Measurements from ENCODE around the gene MACROD1.

Gene MACROD1

GRCh38 chr11:64126796-64127195, 39.1 kb downstream of the MACROD1 start:
- in situ Hi-C loops (cut with HindIII; ENCODE audit: low sequenced_read_pairs), result no loop called here
- H3K4me3 ChIP-seq (ENCODE audit: low read depth, low read length), result no peak overlapping the region
- TF ChIP-seq, protein P1, sequence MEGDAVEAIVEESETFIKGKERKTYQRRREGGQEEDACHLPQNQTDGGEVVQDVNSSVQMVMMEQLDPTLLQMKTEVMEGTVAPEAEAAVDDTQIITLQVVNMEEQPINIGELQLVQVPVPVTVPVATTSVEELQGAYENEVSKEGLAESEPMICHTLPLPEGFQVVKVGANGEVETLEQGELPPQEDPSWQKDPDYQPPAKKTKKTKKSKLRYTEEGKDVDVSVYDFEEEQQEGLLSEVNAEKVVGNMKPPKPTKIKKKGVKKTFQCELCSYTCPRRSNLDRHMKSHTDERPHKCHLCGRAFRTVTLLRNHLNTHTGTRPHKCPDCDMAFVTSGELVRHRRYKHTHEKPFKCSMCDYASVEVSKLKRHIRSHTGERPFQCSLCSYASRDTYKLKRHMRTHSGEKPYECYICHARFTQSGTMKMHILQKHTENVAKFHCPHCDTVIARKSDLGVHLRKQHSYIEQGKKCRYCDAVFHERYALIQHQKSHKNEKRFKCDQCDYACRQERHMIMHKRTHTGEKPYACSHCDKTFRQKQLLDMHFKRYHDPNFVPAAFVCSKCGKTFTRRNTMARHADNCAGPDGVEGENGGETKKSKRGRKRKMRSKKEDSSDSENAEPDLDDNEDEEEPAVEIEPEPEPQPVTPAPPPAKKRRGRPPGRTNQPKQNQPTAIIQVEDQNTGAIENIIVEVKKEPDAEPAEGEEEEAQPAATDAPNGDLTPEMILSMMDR (IDR thresholded peaks at IDR 0.05; ENCODE audit: low read depth, low read length, missing control alignments), result no peak

GRCh38 chr11:64126371-64126770, 39.5 kb downstream of the MACROD1 start:
- DNase-seq (ENCODE audit: low read depth), result no peak
- TF ChIP-seq, protein P1 (IDR thresholded peaks at IDR 0.05; ENCODE audit: low read depth, low read length, missing control alignments), result no peak
- in situ Hi-C loops (cut with HindIII; ENCODE audit: low sequenced_read_pairs), result no loop called here
- H3K4me3 ChIP-seq (ENCODE audit: low read depth, low read length), result no peak overlapping the region

More at GRCh38 chr11:64126796-64127195, 39.1 kb downstream of the MACROD1 start:
- DNase-seq (ENCODE audit: low read depth), result no peak

- TF ChIP-seq, protein P1 (IDR thresholded peaks at IDR 0.05; ENCODE audit: low read depth, low read length, missing control alignments), result no peak
- in situ Hi-C loops (cut with HindIII; ENCODE audit: low sequenced_read_pairs), result no loop called here
- no peak overlapping the region for H3K4me3 ChIP-seq (ENCODE audit: low read depth, low read length)
- DNase-seq (ENCODE audit: low read depth), result no peak
Observed at GRCh38 chr11:64125676-64126075, 40.2 kb downstream of the MACROD1 start.

GRCh38 chr11:64124147-64124546, 41.8 kb downstream of the MACROD1 start:
- in situ Hi-C loops (cut with HindIII; ENCODE audit: low sequenced_read_pairs), result no loop called here
- no peak for DNase-seq (ENCODE audit: low read depth)
- H3K4me3 ChIP-seq (ENCODE audit: low read depth, low read length), result no peak overlapping the region
- TF ChIP-seq, protein P1 (IDR thresholded peaks at IDR 0.05; ENCODE audit: low read depth, low read length, missing control alignments), result no peak

DNA sequence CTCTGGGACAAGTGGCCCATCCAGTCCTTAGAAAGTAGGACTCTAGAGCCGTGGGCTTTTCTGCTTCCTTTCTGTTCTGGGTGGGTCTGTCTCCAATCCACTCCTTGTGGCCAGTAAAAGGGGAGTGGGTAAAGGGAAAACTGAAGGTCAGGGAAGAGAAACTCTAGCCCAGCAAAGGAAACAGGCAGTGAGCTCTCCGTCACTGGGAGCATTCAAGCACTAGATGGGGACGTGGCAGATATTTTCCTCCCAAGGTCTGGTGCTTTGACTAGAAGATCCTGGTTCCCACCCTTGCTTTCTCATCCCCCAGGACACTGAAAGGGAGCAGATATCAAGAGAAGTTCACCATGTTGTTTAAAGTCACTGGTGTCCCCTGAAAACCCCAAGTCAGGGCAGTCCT, 42.2 kb downstream of the MACROD1 start:
- H3K4me3 ChIP-seq (ENCODE audit: low read depth, low read length), result no peak overlapping the region
- TF ChIP-seq, protein P1 (IDR thresholded peaks at IDR 0.05; ENCODE audit: low read depth, low read length, missing control alignments), result no peak
- in situ Hi-C loops (cut with HindIII; ENCODE audit: low sequenced_read_pairs), result no loop called here
- DNase-seq (ENCODE audit: low read depth), result no peak

- DNase-seq (ENCODE audit: low read depth), result no peak
- no peak overlapping the region for H3K4me3 ChIP-seq (ENCODE audit: low read depth, low read length)
- in situ Hi-C loops (cut with HindIII; ENCODE audit: low sequenced_read_pairs), result no loop called here
- TF ChIP-seq, protein P1 (IDR thresholded peaks at IDR 0.05; ENCODE audit: low read depth, low read length, missing control alignments), result no peak
Observed at GRCh38 chr11:64122411-64123410, 43.2 kb downstream of the MACROD1 start.
